GM12892 (cell line): ENCODE measurements around the gene ARHGAP10.

Source experiments
- DNase-seq: peaks from one replicate; pipeline ENCODE4 v3.0.0; 2011; ENCODE audit not compliant: insufficient read length
- FAIRE-seq: peaks from 2 replicates; lab custom pipeline; 2011; peaks lifted over from hg19 to GRCh38; lab: Jason Lieb, UNC
- POLR2A ChIP-seq: IDR thresholded peaks from 2 replicates; pipeline ENCODE4 v1.6.1; 2011; ENCODE audit warnings: low read depth, low read length, control low read depth
- POLR2AphosphoS5 ChIP-seq: IDR thresholded peaks from 2 replicates; pipeline ENCODE4 v1.6.1; 2011; ENCODE audit warnings: low read depth, low read length, control low read depth
- TAF1 ChIP-seq: IDR thresholded peaks from 2 replicates; pipeline ENCODE4 v1.6.1; 2011; ENCODE audit warnings: low read depth, mild to moderate bottlenecking, control low read depth, low read length, borderline replicate concordance

ARHGAP10 gene

GRCh38 chr4:147761218-147761883 lies 29.5 kb downstream of the ARHGAP10 start:
- TF ChIP-seq TAF1 (no peak), POLR2AphosphoS5 (no peak), POLR2A (no peak)
- FAIRE-seq (no peak), DNase-seq (no peak)

GRCh38 chr4:147764337-147764736 lies 32.4 kb downstream of the ARHGAP10 start:
- no peak for TF ChIP-seq POLR2AphosphoS5
- no peak for TF ChIP-seq TAF1
- no peak for TF ChIP-seq POLR2A
- DNase-seq (no peak), FAIRE-seq (no peak)

GRCh38 chr4:147765121-147765529 lies 33.2 kb downstream of the ARHGAP10 start:
- TF ChIP-seq POLR2A (no peak), POLR2AphosphoS5 (no peak), TAF1 (no peak)
- FAIRE-seq (no peak), DNase-seq (no peak)

- DNase-seq (no peak), FAIRE-seq (no peak)
- TF ChIP-seq POLR2A (no peak), POLR2AphosphoS5 (no peak), TAF1 (no peak)
These were observed 36.2 kb downstream of the ARHGAP10 start for GRCh38 chr4:147768113-147768512.

- no peak for FAIRE-seq
- DNase-seq = no peak
These were observed 37.5 kb downstream of the ARHGAP10 start for GRCh38 chr4:147769386-147769785.

GRCh38 chr4:147770831-147771230 lies 38.9 kb downstream of the ARHGAP10 start:
- FAIRE-seq (no peak), DNase-seq (no peak)
- no peak for TF ChIP-seq POLR2A
- no peak for TF ChIP-seq POLR2AphosphoS5

More at GRCh38 chr4:147769386-147769785, 37.5 kb downstream of the ARHGAP10 start:
- no peak for TF ChIP-seq TAF1
- TF ChIP-seq POLR2AphosphoS5 = no peak
- no peak for TF ChIP-seq POLR2A

DNA sequence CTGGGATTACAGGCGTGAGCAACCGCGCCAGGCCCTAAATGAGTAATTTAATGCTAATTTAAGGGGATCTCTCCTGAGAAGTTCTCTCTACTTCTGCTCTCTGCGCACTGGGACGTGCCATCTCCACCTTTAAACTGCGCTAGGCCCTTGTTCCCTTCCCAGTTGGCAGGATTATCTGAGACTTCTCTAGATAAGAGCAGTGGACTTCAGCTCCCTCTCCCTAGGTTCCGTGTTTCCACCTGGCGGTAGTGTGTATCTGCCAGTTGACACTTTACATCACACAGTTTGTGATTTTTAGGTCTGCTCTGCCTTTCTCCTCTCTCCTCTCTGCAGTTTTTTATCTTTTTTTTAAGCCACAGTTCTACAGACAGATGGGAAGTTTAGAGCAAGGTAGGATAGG lies 40.2 kb downstream of the ARHGAP10 start:
- DNase-seq (no peak), FAIRE-seq (peak; percentile 5)
- no peak for TF ChIP-seq TAF1
- TF ChIP-seq POLR2AphosphoS5 = no peak
- no peak for TF ChIP-seq POLR2A

DNA sequence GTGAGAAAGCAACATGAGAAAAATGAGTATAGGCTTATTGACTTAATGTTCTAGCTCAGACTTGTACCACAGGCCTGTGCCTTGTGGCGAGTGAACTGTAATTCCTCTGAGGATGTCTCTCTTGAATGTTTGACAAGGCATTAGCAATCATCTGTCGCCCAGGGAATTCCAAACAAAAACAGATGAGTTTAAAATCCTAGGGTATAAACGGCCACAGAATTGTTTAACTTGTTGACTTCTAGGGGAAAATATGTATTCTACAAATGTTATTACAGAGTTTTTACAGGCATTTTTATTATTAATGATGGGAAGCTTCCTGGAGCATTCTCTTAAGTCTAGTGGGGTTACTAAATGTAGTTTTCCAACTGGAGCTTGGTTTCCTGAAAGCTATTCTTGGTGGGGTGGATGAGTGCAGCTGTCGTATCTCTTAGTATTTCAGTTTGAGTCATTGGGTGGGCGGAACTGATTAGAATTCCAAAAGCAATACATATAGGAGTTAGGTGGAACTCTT lies 40.6 kb downstream of the ARHGAP10 start:
- DNase-seq (no peak), FAIRE-seq (no peak)
- TF ChIP-seq TAF1 = no peak
- no peak for TF ChIP-seq POLR2A
- TF ChIP-seq POLR2AphosphoS5 = no peak

GRCh38 chr4:147773261-147774184 lies 41.6 kb downstream of the ARHGAP10 start:
- DNase-seq (no peak), FAIRE-seq (peak; percentile 54)
- TF ChIP-seq POLR2AphosphoS5 (no peak), TAF1 (no peak), POLR2A (no peak)

DNA sequence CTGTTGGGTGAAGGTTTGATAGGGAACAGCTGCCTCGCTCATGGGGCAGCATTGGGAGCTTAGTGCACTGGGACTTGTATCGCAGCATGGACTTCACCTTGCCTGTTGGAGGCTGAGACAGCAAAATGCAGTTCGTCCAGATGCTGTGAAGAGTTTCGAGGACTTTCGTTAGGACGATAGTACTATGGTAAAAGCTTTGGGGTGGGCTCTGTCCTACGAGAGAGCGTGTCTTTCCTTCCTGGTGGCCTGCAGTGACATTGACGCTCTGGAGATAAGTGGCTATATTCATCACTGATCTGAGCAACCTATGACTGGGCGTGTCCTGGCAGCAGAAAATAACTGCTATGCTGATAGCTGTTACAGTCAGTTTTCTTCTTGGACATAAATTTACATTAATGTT lies 44.8 kb downstream of the ARHGAP10 start:
- DNase-seq (no peak), FAIRE-seq (no peak)
- TF ChIP-seq TAF1 = no peak
- no peak for TF ChIP-seq POLR2A
- TF ChIP-seq POLR2AphosphoS5 = no peak

DNA sequence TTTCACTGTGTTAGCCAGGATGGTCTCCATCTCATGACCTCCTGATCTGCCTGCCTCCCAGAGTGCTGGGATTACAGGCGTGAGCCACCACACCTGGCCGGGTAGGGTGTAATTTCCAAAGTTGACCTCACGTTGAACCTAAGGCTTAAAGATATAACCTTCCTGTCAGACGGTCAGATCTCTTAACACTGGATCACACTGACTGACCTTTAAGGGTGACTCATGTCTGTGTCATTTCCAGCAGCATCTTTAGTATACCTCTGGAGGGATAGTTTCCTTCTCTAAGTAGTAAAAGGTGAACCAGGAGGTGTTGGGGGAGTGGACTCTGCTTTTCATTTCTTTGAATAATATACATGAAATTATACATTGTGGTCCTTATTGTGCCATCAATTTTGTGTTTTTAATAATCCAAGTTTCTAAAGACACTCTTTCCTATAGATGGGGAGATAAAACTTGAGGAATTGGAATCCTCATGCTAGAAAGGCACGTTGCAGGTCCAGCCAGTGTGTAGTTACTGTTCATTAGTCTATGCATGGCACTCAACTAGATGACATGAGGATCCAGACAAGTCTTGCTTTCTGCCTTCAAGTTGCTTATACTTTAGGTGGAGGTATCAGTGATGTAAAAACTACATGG lies 45.7 kb downstream of the ARHGAP10 start:
- no peak for DNase-seq
- no peak for TF ChIP-seq TAF1
- TF ChIP-seq POLR2A = no peak
- no peak for TF ChIP-seq POLR2AphosphoS5
- FAIRE-seq = peak; percentile 72
